GM18507 (cell line): ENCODE measurements around the gene TTLL8.

Experiments used
- DNase-seq: peaks from one replicate; pipeline ENCODE4 v3.0.0; 2011; ENCODE audit warnings: low read depth; ENCODE audit not compliant: insufficient read length; ENCODE audit errors: extremely low spot score
- FAIRE-seq: peaks from 2 replicates; lab custom pipeline; 2011; peaks lifted over from hg19 to GRCh38; lab: Jason Lieb, UNC

The TTLL8 gene

DNA sequence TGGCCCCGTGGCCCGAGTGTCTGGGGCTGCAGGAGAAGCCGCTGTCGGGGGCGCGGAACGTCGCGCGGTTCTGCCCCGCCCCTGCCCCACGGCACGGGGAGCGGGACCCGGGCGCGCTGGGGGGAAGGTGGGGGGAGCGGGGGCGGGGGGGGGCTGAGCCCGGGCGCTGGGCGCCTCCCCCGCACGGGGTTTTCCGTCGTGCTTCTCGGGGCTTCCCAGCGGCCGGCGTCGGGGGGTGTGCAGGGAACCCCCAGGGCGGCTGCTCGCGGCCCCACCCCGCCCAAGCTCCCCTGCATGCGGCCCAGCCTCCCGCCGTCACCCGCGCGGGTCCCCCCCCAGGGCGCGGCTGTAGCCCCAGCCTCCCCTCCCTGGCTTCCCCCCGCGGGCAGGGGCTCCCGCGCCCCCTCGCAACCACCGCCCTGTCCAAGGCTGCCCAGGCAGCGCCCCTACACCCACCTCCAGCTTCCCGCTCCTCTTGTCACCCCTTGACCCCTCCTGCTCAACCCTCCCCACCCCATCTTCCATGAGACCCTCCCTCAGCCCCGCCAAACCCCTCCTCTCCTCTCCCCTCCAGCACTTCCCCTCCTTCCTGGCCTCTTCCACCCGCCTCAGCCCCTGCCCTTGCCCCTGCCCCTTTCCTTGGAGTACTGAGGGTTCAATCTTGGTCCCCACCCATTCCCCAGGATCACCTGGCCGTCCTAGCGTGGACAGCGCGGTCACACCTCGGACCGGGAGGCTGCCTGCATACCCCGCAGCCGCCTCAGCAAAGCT is 47.2 kb downstream of the TTLL8 start:
- FAIRE-seq: no peak
- no peak for DNase-seq

DNA sequence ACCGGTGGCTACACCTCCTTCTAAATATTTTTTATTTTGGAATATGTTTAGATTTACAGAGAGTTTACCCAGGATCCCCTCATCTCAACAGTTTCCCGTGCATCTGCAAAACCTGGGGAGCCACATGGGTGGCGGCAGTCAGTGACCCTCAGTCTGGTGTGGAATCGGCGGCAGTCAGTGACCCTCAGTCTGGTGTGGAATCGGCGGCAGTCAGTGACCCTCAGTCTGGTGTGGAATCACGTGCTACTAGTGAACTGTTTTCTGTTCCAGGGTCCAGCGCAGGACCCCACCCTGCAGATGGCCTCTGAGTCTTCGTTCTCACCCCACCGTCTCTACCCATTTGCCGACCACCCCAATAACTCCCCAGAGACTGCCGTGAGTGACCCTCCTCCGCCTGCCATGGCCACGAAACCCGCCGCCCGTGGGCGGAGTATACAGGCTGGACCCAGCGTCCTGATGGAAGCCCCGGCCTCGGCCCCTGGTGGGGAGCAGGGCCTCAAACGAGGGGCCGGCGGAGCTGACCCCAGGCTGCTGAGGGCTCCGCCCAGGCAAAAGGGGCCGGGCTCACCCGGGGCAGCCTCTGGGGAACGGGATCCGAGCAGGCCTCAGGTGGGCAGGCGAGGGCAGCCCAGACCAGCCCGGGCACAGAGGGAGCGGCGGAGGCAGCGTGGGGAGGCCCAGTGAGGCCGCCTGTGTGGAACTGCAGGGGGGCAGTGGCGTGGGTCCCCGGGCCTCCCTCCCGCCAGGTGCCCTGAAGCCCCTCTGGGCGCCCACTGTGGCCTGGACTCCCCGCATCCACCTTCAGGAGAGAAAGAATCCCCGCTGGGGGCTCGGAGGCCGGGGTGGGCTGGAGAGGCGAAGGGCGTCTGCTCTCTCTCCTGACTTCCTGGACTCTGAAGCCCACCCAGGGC is 48.1 kb downstream of the TTLL8 start:
- DNase-seq: no peak
- FAIRE-seq: peak; percentile 73

DNA sequence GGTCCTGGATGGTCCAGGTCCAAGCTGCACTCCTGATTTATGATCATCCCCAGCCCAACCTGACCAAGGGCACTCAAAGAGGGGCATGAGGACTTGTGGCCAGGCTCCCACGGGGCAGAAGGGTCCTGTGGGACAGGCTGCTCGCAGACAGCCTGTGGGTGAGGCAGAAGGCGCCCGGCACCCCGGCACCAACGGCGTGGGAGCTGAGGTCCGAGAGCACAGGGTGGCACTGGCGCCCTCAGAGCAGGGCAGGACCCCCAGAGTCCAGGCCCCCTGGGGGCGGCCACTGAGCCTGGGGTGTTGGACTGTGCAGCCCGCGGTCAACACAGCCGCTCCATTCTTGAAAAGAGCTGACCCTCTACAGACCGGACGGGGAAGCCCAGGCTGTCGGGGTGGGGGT is 48.8 kb downstream of the TTLL8 start:
- DNase-seq: no peak
- no peak for FAIRE-seq

DNA sequence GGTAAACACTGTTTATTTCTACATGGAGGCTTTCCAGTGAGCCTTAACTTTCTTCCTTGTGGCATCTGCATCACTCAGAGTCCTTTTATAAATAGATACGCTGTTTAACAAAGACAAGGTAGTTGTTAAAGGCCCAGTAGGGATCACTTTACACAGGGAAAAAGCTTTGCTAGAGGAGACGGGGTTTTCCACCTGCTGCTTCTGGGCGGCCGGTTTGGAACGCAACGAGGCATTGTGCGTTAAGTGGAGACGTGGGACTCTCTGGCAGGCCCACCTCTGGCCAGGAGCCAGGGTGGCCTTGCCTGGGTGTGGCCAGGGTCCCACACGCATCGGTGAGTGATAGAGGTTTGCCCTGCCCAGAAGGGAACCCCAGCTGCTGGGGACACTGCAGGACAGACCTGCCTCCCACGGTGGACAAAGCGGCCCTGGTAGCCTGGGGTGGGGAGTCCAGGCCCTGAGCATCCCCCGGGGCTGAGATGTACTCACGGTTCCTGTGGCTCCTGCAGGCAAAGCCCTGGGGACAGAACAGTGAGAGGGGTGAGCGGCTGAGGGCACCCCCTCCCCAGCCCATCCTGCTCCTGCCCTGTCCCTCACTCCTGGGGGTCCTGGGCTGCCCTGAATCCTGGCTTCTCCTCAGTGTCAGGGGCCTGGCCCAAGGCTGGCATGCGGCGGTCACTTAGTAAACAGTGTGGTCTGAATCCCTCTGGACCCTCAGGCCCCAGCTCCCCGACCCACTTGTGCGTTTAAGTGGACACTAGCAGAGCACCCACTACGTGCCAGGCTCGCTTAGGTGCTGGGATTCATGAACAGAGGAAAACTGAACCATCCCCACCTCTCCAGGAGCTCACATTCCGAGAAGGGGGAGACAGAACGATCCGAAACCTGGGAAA is 49.7 kb downstream of the TTLL8 start:
- no peak for DNase-seq
- FAIRE-seq: no peak

DNA sequence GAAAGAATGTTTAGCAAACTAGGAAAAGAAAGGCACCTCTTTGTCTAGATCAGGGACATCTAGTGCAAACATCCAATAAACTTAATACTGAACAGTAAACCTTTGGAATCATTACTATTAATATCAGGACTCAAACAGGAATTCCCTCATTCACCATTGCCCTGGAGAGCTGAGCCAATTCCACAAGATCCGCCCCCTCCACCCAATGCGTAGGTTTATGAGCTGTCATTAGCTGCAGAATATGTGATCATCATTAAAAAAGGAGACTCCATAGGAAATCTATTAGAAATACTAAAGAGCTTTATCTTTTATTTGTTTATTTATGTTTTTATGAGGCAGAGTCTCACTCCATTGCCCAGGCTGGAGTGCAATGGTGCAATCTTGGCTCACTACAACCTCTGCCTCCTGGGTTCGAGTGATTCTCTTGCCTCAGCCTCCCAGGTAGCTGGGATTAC is 51.0 kb downstream of the TTLL8 start:
- DNase-seq (no peak), FAIRE-seq (no peak)

DNA sequence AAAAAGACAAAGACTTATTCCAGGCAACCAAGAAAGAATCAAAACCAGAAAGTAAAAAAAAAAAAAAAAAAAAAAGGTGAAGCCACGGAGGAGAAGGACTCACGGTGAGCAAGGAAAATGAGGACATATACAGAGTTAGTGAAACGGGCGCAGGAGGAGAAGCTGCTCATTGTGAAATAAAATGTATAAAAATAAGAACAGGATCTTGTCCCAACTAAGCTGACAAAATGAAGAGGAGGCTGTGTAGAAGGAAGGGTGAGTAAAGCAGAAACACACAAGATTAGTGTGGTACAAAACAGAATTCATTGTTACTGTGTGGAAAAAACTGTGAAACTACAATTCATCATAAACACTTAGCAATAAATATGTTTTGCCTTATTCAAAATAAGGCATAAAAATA is 53.2 kb downstream of the TTLL8 start:
- DNase-seq (no peak), FAIRE-seq (no peak)

DNA sequence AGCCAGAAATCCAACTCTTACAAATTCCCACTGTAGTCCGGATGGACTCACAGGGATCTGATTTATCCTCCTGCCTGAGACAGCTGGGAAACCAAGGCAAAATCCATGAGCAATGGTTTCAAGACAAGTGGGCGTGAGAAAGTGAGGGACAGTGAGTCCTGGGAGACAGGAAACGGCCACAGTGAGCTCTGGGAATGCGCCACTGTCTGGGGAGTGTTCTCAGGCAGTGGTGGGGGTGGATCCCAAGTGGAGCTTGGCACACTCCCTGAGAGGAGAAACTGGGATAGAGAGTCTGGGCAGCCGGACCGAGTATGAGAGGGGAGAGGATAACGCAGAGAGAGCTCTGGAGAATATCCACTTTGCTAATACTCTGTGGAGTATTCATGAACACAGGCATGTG is 55.3 kb downstream of the TTLL8 start:
- no peak for FAIRE-seq
- no peak for DNase-seq

DNA sequence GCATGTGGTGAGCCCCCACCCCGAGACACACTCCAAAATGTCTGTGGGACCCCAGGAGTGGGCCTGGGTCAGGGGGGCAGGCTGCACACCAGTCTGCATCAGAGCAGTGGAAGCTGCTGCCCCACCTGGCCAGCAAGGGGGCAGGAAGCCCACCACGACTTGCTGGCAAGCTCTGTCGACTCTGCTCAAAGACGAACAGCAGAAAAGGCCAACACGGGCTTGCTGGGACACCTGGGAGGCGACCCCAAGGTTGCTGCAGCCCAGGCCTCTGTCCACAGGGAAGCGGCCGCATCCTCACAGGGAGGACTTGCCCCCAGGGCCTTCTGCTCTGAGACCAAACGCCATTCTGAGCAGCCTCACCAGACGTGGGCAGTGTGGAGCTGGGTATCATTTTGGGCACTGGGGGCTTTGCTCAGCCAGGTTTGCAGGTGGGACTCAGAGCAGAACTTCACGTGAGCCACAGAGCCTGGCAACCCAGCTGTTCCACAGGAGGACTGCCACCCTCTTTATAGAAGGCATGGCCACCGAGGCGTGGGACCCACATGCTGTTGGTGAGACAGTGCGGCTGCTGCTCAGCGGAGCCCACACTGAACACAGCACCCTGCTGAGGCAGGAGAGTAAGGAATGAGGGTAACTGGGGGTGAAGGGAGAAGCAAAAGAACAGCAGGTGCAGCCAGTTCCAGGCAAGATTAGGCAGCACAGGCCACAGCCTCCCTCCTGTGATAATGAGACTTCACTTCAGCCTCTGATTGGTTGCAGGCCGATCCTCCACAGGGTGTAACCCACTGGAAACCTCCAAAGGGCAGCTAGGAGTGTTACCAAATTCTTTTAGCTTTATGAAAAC is 56.5 kb downstream of the TTLL8 start:
- FAIRE-seq: no peak
- DNase-seq: no peak

DNA sequence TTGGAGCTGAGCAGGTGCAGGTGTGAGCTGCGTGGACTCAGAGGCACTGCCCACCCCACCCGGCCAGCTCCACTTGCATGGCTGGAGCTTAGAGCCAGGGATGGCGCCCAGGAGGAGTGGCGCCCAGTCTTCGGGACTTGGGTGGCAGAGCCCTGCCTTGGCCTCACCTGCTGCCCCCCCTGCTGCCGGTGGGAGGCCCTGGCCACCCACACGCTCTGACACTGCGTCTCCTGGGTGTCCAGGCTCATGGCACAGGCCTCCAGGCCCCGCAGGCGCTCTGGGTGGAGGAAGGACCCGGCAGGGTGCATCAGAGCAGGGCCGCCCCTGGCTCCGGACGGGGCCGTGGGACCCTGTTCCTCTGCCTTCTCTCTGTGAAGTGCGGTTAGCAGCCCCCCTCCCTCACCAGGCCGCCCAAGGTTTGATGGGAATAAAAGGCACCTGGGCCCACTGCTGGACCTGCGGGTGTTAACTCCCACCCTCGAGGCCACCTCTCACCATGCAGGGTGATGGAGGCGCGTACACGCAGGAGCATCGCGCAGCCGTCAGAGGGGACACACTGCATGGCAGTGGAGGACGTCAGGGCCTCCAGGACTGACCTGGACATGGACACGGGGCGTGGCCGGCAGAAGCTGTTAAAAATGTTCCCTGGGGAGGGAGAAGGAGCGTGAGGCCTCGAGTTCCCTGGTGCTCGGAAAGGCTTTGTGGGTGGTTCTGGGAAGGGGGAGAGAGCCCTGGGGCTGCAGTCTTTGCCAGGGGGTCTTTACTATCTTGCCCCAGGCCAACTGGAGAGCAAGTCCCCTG is 57.3 kb downstream of the TTLL8 start:
- DNase-seq: no peak
- no peak for FAIRE-seq

DNA sequence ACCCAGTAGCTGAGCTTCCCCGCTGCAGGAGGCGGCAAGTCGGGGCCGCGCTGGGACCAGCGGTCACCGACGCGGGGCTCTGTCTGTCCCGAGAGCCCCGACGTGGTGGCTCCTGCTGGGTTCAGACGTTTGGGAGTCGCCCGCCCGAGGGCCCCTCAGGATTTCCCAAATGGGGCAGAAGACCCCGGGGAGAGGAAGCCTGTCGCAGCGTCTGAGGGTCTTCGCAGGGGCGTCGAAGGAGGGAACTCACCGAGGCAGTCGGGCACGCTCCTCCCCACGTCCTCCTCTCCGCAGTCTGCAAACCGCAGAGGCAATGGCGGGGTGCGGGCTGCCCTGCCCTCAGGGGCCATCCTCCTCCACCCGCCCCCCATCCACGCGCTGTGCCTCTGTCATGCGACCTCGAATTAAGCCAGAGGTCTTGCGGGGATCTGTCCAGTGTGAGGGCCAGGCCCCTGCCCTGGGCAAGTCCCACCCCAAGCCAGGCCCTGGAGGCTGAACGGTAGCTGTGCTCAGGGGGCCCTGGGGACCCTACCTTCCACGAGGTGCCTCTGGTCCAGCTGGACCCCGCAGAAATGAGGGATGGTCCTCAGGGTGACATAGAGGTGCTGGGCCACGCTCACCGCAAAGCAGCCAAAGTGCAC is 58.0 kb downstream of the TTLL8 start:
- DNase-seq: no peak
- FAIRE-seq: no peak

DNA sequence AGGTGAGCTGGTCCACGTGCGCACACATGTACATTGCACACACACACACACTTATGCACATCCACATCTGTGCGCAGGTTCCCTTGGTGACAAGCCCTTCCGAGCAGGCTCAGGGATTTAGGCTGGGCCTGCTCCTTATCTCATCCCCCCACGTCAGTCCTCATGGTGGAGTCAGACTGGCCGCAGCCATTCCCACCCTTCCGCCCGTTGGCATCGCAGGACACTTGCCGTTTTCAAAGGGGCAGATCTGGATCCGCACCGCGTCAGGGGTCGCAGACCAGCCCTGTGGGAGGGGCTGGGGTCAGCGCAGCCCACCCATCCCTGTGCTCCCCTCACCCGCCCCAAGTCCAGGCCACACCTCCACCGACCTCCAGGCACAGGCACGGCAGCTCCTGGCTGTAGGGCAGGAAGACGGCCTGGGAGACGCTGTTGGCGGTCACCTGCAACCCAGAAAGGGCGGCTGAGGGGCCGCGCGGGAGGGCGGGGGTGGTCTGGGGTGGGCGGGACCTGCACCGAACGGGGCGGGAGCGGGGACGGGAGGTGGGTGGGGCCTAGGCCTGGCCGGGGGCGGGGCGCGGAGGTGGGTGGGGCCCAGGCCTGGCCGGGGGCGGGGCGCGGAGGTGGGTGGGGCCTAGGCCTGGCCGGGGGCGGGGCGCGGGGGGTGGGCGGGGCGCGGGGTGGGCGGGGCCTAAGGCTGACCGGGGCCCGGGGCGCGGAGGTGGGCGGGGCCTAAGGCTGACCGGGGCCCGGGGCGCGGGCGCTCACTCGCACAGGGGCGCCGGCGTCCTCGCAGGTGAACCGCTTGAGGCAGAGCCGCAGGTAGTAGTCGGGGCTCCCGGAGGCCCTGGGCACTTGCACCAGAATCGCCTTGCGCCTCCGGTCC is 58.8 kb downstream of the TTLL8 start:
- DNase-seq (no peak), FAIRE-seq (no peak)

DNA sequence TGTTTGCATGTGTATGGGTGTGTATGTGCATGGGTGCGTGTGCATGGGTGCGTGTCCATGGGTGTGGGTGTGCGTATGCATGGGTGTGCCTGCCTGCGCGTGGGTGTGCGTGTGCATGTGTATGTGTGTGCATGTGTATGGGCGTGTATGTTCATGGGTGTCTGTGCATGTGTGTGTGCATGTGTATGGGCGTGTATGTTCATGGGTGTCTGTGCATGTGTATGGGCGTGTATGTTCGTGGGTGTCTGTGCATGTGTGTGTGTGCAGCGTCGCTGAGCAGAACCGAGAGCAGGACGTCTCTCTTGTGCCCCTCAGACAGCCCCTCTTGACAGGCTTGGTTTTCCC is 59.4 kb downstream of the TTLL8 start:
- DNase-seq (no peak), FAIRE-seq (no peak)

DNA sequence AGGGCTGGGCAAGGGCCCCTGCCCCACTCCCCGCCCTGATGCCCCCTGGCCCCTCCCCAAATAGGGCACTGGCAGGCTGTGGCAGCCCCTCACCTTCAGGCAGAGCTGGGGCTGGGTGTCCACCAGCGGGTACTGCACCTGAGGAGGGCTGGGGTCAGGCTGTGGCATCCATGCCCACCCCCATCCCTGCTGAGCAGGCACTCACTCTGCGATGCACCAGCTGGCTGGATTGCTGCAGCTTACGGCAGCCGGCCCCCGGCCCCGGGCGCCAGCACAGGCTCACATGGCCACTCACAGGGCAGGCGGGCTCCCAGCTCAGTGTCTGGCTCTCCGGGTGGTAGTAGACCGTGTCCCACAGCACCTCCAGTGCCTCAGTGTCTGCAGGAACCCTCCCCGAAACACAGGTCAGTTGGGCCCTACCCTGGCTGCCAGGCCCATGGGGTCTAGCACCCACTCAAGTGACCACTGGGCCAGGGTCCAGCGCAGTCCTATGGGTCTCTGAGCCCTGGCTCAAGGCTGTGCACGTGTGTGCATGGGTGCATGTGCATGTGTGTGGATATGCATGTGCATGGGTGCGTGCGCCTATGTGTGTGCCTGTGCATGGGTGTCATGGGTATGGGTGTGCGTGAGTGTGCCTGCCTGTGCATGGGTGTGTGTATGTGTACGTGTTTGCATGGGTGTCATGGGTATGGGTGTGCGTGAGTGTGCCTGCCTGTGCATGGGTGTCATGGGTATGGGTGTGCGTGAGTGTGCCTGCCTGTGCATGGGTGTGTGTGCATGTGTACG is 60.0 kb downstream of the TTLL8 start:
- FAIRE-seq (no peak), DNase-seq (no peak)

DNA sequence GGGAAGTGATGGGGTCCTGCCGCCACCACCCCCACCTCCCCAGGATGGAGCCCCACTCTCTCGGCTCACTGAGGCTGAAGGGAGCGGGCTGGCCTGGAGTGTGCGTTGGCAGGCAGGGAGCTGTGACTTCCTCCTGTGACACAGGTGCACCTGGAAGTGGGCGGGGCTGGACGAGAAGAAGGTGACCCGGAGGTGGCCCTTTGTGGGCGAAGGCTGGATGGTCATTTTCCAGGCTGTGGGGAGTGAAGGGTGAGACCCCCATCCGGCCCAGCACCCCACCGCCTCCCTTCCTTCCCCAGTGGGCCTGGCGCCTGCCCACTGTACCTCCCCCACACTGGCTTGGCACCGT is 60.9 kb downstream of the TTLL8 start:
- DNase-seq (no peak), FAIRE-seq (no peak)

DNA sequence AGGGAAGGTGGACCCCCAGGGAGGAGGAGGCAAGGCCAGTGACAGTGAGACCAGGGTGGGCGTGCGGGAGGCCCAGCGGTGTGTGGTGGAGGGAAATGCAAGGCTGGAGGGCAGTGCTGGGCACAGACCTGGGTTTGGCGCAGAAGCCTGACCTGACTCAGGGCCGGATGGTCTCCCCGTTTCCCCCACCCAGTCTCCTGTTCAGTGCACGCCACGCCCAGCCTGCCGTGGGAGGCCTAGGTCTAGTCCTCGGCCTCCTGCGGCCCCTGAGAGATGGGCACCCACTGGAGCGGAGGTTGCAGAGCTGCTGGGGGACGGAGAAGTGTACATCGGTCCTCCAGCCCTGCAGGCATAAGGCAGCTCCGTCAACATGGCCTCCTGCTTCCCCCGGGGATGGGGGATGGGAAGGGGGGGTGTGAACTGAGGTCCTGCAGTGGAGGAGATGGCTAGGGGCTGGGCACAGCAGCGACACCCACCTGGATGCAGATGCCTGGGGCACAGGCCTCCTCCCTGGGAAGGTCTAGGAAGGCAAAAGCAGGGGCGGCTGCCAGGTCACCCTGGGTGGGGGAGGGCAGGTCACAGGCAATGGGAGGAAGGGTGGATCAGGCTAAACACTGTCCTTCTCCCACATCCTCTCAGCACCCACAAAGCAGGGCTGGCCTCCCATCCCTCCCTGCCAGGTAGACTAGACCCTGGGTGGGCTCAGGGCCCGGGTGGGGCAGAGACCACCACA is 61.4 kb downstream of the TTLL8 start:
- DNase-seq: no peak
- FAIRE-seq: no peak

DNA sequence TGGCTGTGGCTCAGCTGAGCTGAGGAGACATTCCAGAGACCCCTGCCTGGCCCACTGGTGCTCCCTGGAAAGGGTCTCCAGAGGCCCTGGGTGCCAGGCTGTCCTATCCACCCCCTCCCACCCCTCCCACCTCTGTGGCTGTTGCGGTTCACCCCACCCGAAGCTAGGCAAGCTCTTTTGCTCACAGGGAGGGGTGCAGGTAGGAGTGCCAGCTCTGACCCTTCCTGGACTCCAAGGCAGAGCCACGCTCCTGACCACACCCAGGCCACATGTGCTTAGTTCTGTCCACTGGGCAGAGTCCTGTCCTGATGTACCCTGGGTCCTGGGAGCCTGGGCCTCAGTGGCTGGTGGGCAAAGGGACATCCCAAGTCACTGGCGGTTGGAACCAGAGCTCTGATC is 62.0 kb downstream of the TTLL8 start:
- no peak for FAIRE-seq
- no peak for DNase-seq
